Measurements from ENCODE around the gene STAMBP.

- TF ChIP-seq POLR2A (IDR thresholded peaks at IDR 0.05): no peak
- TF ChIP-seq, protein P1, sequence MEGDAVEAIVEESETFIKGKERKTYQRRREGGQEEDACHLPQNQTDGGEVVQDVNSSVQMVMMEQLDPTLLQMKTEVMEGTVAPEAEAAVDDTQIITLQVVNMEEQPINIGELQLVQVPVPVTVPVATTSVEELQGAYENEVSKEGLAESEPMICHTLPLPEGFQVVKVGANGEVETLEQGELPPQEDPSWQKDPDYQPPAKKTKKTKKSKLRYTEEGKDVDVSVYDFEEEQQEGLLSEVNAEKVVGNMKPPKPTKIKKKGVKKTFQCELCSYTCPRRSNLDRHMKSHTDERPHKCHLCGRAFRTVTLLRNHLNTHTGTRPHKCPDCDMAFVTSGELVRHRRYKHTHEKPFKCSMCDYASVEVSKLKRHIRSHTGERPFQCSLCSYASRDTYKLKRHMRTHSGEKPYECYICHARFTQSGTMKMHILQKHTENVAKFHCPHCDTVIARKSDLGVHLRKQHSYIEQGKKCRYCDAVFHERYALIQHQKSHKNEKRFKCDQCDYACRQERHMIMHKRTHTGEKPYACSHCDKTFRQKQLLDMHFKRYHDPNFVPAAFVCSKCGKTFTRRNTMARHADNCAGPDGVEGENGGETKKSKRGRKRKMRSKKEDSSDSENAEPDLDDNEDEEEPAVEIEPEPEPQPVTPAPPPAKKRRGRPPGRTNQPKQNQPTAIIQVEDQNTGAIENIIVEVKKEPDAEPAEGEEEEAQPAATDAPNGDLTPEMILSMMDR (IDR thresholded peaks at IDR 0.05): no peak
These were observed 11.1 kb downstream of the STAMBP start for GRCh38 chr2:73839653-73840411.
